ENCODE measurements around the gene PCED1B.
"Not testable (repeated sequence)": the region's sequence is repeated elsewhere in the genome, so short reads cannot be mapped to it uniquely, and the experiment has no call there.

Gene PCED1B

DNA sequence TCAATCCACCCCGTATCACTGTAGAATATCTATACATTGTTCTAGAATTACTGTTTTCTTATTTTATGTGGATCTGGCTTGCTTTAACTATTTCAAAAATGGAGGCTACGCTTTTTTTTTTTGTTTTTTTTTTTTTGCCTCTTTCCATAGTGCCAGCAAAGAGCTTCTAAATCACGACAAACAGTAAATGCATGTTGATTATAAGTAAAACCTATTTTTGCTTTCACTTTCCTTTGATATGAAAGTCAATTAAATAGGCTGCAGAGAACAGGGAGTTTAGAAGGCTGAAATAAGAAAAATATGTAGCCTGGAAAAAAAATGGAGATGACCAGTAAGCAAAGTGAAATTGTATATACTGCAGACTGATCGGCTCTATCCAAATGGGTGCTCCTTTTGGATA, 112.6 kb downstream of the PCED1B start:
- no peak for DNase-seq (ENCODE audit: low read depth)
- TF ChIP-seq, protein P1, sequence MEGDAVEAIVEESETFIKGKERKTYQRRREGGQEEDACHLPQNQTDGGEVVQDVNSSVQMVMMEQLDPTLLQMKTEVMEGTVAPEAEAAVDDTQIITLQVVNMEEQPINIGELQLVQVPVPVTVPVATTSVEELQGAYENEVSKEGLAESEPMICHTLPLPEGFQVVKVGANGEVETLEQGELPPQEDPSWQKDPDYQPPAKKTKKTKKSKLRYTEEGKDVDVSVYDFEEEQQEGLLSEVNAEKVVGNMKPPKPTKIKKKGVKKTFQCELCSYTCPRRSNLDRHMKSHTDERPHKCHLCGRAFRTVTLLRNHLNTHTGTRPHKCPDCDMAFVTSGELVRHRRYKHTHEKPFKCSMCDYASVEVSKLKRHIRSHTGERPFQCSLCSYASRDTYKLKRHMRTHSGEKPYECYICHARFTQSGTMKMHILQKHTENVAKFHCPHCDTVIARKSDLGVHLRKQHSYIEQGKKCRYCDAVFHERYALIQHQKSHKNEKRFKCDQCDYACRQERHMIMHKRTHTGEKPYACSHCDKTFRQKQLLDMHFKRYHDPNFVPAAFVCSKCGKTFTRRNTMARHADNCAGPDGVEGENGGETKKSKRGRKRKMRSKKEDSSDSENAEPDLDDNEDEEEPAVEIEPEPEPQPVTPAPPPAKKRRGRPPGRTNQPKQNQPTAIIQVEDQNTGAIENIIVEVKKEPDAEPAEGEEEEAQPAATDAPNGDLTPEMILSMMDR (IDR thresholded peaks at IDR 0.05; ENCODE audit: control insufficient read depth, extremely low read depth, insufficient read depth): no peak
- no peak overlapping the region for H3K4me3 ChIP-seq (ENCODE audit: low read depth, low read length)

GRCh38 chr12:47193066-47193465, 113.6 kb downstream of the PCED1B start:
- no peak overlapping the region for H3K4me3 ChIP-seq (ENCODE audit: low read depth, low read length)
- DNase-seq (ENCODE audit: low read depth): no peak
- TF ChIP-seq, protein P1 (IDR thresholded peaks at IDR 0.05; ENCODE audit: control insufficient read depth, extremely low read depth, insufficient read depth): no peak

GRCh38 chr12:47194501-47194900, 115.1 kb downstream of the PCED1B start:
- no peak for DNase-seq (ENCODE audit: low read depth)
- no peak overlapping the region for H3K4me3 ChIP-seq (ENCODE audit: low read depth, low read length)
- TF ChIP-seq, protein P1 (IDR thresholded peaks at IDR 0.05; ENCODE audit: control insufficient read depth, extremely low read depth, insufficient read depth): no peak

DNA sequence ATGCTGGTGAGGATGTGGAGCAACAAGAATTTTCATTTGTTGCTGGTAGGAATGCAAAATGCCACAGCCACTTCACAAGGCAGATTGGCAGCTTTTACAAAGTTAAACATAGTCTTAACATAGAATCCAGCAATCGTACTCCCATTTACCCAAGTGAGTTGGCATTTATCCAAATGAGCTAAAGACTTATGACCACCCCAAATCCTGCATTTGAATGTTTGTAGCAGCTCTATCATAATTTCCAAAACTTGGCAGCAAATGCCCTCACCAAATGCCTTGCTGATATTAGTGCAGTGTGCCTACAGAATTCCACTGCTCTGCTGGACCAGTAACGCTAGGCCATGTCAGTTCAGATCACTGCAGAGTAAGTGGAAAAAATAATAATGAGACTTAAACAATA, 121.0 kb downstream of the PCED1B start:
- TF ChIP-seq, protein P1 (IDR thresholded peaks at IDR 0.05; ENCODE audit: control insufficient read depth, extremely low read depth, insufficient read depth): no peak
- DNase-seq (ENCODE audit: low read depth): no peak
- H3K4me3 ChIP-seq (ENCODE audit: low read depth, low read length): no peak overlapping the region

GRCh38 chr12:47201190-47201589, 121.8 kb downstream of the PCED1B start:
- DNase-seq (ENCODE audit: low read depth); H3K4me3 ChIP-seq (ENCODE audit: low read depth, low read length): not testable (repeated sequence)

GRCh38 chr12:47202176-47202575, 122.8 kb downstream of the PCED1B start:
- no peak for DNase-seq (ENCODE audit: low read depth)
- TF ChIP-seq, protein P1 (IDR thresholded peaks at IDR 0.05; ENCODE audit: control insufficient read depth, extremely low read depth, insufficient read depth): no peak
- H3K4me3 ChIP-seq (ENCODE audit: low read depth, low read length): no peak overlapping the region

DNA sequence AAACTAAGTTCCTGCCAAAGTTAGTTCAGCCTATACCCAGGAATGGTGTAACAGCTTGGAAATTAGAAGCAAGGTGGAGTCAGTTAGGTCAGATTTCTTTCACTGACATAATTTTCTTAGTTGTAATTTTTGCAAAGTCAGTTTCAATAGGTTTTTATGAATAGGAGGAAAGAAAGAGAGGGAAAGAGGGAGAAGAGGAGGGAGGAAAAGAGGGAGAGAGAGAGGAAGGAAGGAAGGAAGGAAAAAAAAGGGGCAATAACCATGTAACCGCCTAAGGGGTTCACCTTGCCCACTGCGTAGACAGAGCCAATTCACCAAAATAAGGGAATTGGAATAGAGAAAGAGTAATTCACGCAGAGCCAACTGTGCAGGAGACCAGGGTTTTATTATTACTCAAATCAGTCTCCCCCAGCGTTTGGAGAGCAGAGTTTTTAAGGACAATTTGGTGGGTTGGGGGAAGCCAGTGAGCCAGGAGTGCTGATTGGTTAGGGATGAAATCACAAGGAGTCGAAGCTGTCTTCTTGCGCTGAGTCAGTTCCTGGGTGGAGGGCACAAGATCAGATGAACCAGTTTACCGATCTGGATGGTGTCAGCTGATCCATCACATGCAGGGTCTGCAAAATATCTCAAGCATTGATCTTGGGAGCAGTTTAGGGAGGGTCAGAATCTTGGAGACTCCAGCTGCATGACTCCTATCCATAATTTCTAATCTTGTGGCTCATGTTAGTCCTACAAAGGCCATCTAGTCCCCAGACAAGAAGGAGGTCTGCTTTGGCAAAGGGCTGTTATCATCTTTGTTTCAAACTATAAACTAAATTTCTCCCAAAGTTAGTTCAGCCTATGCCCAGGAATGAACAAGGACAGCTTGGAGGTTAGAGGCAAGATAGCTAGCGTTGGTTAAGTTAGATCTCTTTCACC, 126.4 kb downstream of the PCED1B start:
- DNase-seq (ENCODE audit: low read depth): no peak
- TF ChIP-seq, protein P1 (IDR thresholded peaks at IDR 0.05; ENCODE audit: control insufficient read depth, extremely low read depth, insufficient read depth): no peak
- H3K4me3 ChIP-seq (ENCODE audit: low read depth, low read length): no peak overlapping the region
